SK-N-SH (cell line): Measurements from ENCODE around the gene CHERP. TPM values are rescaled to one million over a fixed set of nuclear protein-coding genes. Genes with fewer than 3 reads are reported as not detected.

Experiments used
- CTCF ChIA-PET: fragments of 300-600, 350-600 bp; formaldehyde crosslinking; extraction: SDS; loops from one replicate; lab custom pipeline; 2021; lab: Yijun Ruan, JAX
- POLR2A ChIA-PET: fragments of 350-600 bp; sonication (Branson Sonifier 250); formaldehyde crosslinking; extraction: SDS; loops from one replicate; lab custom pipeline; 2020; ENCODE audit warnings: antibody characterized with exemption, inconsistent platforms; lab: Yijun Ruan, JAX
- DNase-seq: peaks from one replicate; pipeline ENCODE4 v3.0.0; 2012
- H2AFZ ChIP-seq: fragments of 200-600 bp; sonication (generic); 2 replicates; pipeline ENCODE4 v1.8.1; 2016; ENCODE audit warnings: antibody characterized with exemption, mild to moderate bottlenecking, low read depth
- H3F3A ChIP-seq: fragments of 200-600 bp; sonication (generic); replicated peaks from 2 replicates; pipeline ENCODE3; 2016; ENCODE audit warnings: antibody characterized with exemption, mild to moderate bottlenecking; ENCODE audit not compliant: insufficient read depth
- H3K27ac ChIP-seq, 2 experiments: fragments of 200-500 bp in 1 of 2; fragments of 200-600 bp in 1 of 2; sonication (Bioruptor generic) in 1 of 2; sonication (generic), shearing (Covaris generic) in 1 of 2; 2 replicates each; pipeline versions ENCODE4 v1.5.1 to v1.6.1; 2014 to 2016; ENCODE audit warnings: low read depth in 2 of 2, inconsistent platforms in 1 of 2, low read length in 1 of 2, mild to moderate bottlenecking in 1 of 2, mixed read lengths in 1 of 2
- H3K27me3 ChIP-seq: fragments of 200-600 bp; sonication (generic), shearing (Covaris generic); 2 replicates; pipeline ENCODE4 v1.6.1; 2016; ENCODE audit warnings: mixed run types; ENCODE audit not compliant: insufficient read depth
- H3K36me3 ChIP-seq, 2 experiments: fragments of 200-500 bp in 1 of 2; fragments of 200-600 bp in 1 of 2; sonication (Bioruptor generic) in 1 of 2; sonication (generic) in 1 of 2; replicated peaks in 1 of 2; 2 replicates each; pipeline versions ENCODE3 to v1.5.1; 2014 to 2016; ENCODE audit warnings: low read length in 1 of 2, mild to moderate bottlenecking in 1 of 2; ENCODE audit not compliant: insufficient read depth in 2 of 2, control insufficient read depth in 1 of 2
- H3K4me1 ChIP-seq, 2 experiments: fragments of 200-500 bp in 1 of 2; fragments of 200-600 bp in 1 of 2; sonication (Bioruptor generic) in 1 of 2; sonication (generic), shearing (Covaris generic) in 1 of 2; 2 replicates each; pipeline versions ENCODE4 v1.5.1 to v1.6.1; 2014 to 2016; ENCODE audit warnings: low read depth in 1 of 2, low read length in 1 of 2, mixed run types in 1 of 2; ENCODE audit not compliant: insufficient read depth in 2 of 2, control insufficient read depth in 1 of 2
- H3K4me2 ChIP-seq: fragments of 200-600 bp; sonication (generic), shearing (Covaris generic); 2 replicates; pipeline ENCODE4 v1.6.1; 2017; ENCODE audit warnings: mixed run types
- H3K4me3 ChIP-seq, 2 experiments: fragments of 200-500 bp in 1 of 2; fragments of 200-600 bp in 1 of 2; sonication (Bioruptor generic) in 1 of 2; sonication (generic), shearing (Covaris generic) in 1 of 2; 2 replicates each; pipeline versions ENCODE4 v1.5.1 to v1.8.1; 2014 to 2016; ENCODE audit warnings: low read depth in 2 of 2, inconsistent platforms in 1 of 2, low read length in 1 of 2, mild to moderate bottlenecking in 1 of 2, mixed read lengths in 1 of 2, moderate library complexity in 1 of 2
- H3K79me2 ChIP-seq: fragments of 200-600 bp; sonication (generic); 2 replicates; pipeline ENCODE4 v1.8.1; 2017; ENCODE audit warnings: mild to moderate bottlenecking; ENCODE audit not compliant: insufficient read depth
- H3K9ac ChIP-seq: fragments of 200-600 bp; sonication (generic); 2 replicates; pipeline ENCODE4 v1.6.1; 2017; ENCODE audit warnings: mixed run types
- H3K9me2 ChIP-seq: fragments of 200-600 bp; sonication (generic); 2 replicates; pipeline ENCODE4 v1.6.1; 2017; ENCODE audit warnings: mixed run types
- H3K9me3 ChIP-seq: fragments of 200-600 bp; sonication (generic); 2 replicates; pipeline ENCODE4 v1.6.1; 2017; ENCODE audit warnings: mixed run types, mild to moderate bottlenecking, moderate library complexity
- H4K20me1 ChIP-seq: fragments of 200-600 bp; sonication (generic); 2 replicates; pipeline ENCODE4 v1.6.1; 2017; ENCODE audit warnings: mild to moderate bottlenecking, mixed run types; ENCODE audit not compliant: insufficient read depth
- CHD2 ChIP-seq: fragments of 150-350 bp; IDR thresholded peaks from 2 replicates; pipeline ENCODE4 v1.6.1; 2018; ENCODE audit warnings: low read length; ENCODE audit not compliant: partially characterized antibody
- FOSL2 ChIP-seq: IDR thresholded peaks from 2 replicates; pipeline ENCODE4 v1.4.0; 2012; ENCODE audit warnings: low read depth, mild to moderate bottlenecking, moderate library complexity, borderline replicate concordance
- RCOR1 ChIP-seq: fragments of 150-350 bp; IDR thresholded peaks from 2 replicates; pipeline ENCODE4 v1.6.1; 2017; ENCODE audit warnings: antibody characterized with exemption, low read length
- YY1 ChIP-seq: IDR thresholded peaks from 2 replicates; pipeline ENCODE4 v1.4.0; 2012; ENCODE audit warnings: low read depth, mild to moderate bottlenecking
- WGBS: methylation state at CpG from one replicate; pipeline ENCODE4 v1.1.6; 2017; ENCODE audit warnings: low lambda C conversion rate; 5-methylcytosine and 5-hydroxymethylcytosine counted together
- polyA plus RNA-seq, 3 experiments: library from polyadenylated mRNA; depleted of rRNA; stranded (reverse); fragments of >200 nt; gene quantifications; 2 replicates each; pipeline ENCODE4 v1.2.3, GENCODE V29; 2012
- TF ChIP-seq, protein P1 (sequence below): IDR thresholded peaks from 2 replicates; pipeline ENCODE4 v1.4.0; 2012; ENCODE audit warnings: low read depth
- TF ChIP-seq, protein P2 (sequence below): IDR thresholded peaks from 2 replicates; pipeline ENCODE4 v1.6.1; 2012; ENCODE audit warnings: mild to moderate bottlenecking, low read depth, low read length, moderate library complexity
- TF ChIP-seq, protein P3 (sequence below): fragments of 150-350 bp; IDR thresholded peaks from 2 replicates; pipeline ENCODE4 v1.6.1; 2016; ENCODE audit warnings: mild to moderate bottlenecking, low read depth, low read length

Gene CHERP
- polyA plus RNA-seq, 1 of the 3 experiments (the other 2 are of a cell fraction): 16.8 TPM

- no peak overlapping the region for H3K4me3 ChIP-seq
- H3K36me3 ChIP-seq: peaks cover 26 to 81% of the 10 kb centered on the region in 2 experiments
- H3K4me2 ChIP-seq: no peak overlapping the region
- no peaks in the 10 kb centered on the region for H3K4me1 ChIP-seq
- WGBS: 94% methylated on average over 8 of the region's 10 CpGs
- 0 out of 2 replicates have a peak, but pooled peaks cover 8% of the 10 kb centered on the region for H4K20me1 ChIP-seq
- H3K27me3 ChIP-seq: no peaks in the 10 kb centered on the region
- no peaks in the 10 kb centered on the region for H3K9me2 ChIP-seq
- ChIA-PET CTCF (no interaction called here), POLR2A (no interaction called here)
- TF ChIP-seq FOSL2: no peak
- TF ChIP-seq, protein P1, sequence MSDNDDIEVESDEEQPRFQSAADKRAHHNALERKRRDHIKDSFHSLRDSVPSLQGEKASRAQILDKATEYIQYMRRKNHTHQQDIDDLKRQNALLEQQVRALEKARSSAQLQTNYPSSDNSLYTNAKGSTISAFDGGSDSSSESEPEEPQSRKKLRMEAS: no peak
- TF ChIP-seq RCOR1: no peak
- TF ChIP-seq CHD2: no peak
- H3K9ac ChIP-seq: no peak overlapping the region
- no peak for DNase-seq
- no peak overlapping the region for H3K27ac ChIP-seq
- H2AFZ ChIP-seq: no peak overlapping the region
- 0 out of 2 replicates have a peak, but pooled peaks cover 5% of the 10 kb centered on the region for H3K79me2 ChIP-seq
- H3K9me3 ChIP-seq: no peaks in the 10 kb centered on the region
- H3F3A ChIP-seq: peaks cover 6% of the 10 kb centered on the region
Observed at GRCh38 chr19:16521715-16522289, 20.4 kb downstream of the CHERP start.

DNA sequence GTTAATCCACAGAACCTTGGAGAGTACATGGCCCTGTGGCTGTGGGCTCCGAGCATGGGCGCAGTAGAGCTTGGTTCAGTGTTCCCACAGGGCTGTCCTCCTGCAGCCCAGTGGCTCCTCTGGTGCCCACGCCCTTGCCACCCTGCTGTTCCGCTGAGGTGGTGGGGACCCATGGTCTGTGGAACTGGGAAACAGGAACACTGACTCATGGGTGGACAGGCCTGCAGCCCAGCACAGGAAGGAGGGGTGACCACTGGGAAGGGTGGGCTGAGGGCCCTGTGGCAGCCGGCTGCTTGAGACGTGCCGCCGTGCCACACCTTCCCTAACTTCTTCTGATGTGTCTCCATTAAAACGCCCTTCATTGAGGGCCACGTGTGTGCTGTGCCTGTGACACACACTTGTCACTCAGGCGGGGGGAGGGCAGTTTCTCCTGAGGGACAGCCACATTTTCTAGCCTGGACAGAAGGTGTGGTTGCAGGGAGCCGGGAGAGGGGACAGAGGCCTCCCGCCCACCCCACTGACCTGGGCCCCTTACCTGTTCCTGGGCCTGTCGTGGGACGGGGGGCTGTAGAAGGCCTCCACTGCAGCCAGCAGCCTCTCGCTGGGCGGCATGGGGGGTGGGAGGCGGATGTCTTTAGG, 21.1 kb downstream of the CHERP start:
- Histone ChIP-seq H3K9me3 (no peaks in the 10 kb centered on the region), H3F3A (peaks cover 6% of the 10 kb centered on the region), H3K9me2 (no peaks in the 10 kb centered on the region), H2AFZ (no peak overlapping the region), H3K79me2 (0 out of 2 replicates have a peak, but pooled peaks cover 2% of the 10 kb centered on the region), H3K36me3 (peaks cover 24 to 82% of the 10 kb centered on the region in 2 experiments), H3K27ac (no peak overlapping the region), H3K9ac (no peak overlapping the region), H3K4me1 (no peaks in the 10 kb centered on the region), H3K27me3 (no peaks in the 10 kb centered on the region), H4K20me1 (0 out of 2 replicates have a peak, but pooled peaks cover 8% of the 10 kb centered on the region), H3K4me2 (no peak overlapping the region), H3K4me3 (no peak overlapping the region)
- peak; percentile 33 for DNase-seq
- ChIA-PET CTCF (no interaction called here), POLR2A (no interaction called here)
- TF ChIP-seq YY1 (no peak), CHD2 (no peak)
- TF ChIP-seq, protein P2, sequence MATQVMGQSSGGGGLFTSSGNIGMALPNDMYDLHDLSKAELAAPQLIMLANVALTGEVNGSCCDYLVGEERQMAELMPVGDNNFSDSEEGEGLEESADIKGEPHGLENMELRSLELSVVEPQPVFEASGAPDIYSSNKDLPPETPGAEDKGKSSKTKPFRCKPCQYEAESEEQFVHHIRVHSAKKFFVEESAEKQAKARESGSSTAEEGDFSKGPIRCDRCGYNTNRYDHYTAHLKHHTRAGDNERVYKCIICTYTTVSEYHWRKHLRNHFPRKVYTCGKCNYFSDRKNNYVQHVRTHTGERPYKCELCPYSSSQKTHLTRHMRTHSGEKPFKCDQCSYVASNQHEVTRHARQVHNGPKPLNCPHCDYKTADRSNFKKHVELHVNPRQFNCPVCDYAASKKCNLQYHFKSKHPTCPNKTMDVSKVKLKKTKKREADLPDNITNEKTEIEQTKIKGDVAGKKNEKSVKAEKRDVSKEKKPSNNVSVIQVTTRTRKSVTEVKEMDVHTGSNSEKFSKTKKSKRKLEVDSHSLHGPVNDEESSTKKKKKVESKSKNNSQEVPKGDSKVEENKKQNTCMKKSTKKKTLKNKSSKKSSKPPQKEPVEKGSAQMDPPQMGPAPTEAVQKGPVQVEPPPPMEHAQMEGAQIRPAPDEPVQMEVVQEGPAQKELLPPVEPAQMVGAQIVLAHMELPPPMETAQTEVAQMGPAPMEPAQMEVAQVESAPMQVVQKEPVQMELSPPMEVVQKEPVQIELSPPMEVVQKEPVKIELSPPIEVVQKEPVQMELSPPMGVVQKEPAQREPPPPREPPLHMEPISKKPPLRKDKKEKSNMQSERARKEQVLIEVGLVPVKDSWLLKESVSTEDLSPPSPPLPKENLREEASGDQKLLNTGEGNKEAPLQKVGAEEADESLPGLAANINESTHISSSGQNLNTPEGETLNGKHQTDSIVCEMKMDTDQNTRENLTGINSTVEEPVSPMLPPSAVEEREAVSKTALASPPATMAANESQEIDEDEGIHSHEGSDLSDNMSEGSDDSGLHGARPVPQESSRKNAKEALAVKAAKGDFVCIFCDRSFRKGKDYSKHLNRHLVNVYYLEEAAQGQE: no peak
- TF ChIP-seq, protein P3, sequence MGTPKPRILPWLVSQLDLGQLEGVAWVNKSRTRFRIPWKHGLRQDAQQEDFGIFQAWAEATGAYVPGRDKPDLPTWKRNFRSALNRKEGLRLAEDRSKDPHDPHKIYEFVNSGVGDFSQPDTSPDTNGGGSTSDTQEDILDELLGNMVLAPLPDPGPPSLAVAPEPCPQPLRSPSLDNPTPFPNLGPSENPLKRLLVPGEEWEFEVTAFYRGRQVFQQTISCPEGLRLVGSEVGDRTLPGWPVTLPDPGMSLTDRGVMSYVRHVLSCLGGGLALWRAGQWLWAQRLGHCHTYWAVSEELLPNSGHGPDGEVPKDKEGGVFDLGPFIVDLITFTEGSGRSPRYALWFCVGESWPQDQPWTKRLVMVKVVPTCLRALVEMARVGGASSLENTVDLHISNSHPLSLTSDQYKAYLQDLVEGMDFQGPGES: no peak
- 91% methylated on average over 9 of the region's 18 CpGs for WGBS
